AG09319 (cell line): Measurements from ENCODE around the gene PTGR1.
"Not testable (repeated sequence)": the region's sequence is repeated elsewhere in the genome, so short reads cannot be mapped to it uniquely, and the experiment has no call there.

Source experiments
- DNase-seq: peaks from one replicate; pipeline ENCODE4 v3.0.0-alpha.2; 2010; ENCODE audit warnings: low read depth; ENCODE audit errors: extremely low read depth
- TF ChIP-seq, protein P1 (sequence below): IDR thresholded peaks from 2 replicates; pipeline ENCODE4 v1.5.1; 2011; ENCODE audit warnings: low read depth, mild to moderate bottlenecking, inconsistent platforms, low read length, moderate library complexity

Gene PTGR1

DNA sequence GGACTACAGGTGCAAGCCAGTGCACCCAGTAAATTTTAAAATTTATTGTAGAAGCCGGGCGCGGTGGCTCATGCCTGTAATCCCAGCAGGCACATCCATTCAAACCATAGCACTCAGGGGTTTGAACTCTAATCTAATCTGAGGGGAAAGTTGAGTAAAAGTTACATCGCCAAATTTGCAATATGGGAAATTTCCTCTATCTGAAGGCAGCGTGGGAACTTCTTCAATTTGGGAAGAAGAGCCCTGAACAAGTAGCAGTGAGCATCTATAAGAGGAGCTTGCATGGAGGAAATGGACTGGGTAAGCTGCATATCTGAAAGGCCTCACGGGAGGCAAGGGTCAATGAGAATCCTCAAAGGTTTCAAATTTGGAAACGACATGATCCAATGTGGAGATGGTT lies 29.0 kb upstream of the PTGR1 start:
- DNase-seq: no peak
- TF ChIP-seq, protein P1, sequence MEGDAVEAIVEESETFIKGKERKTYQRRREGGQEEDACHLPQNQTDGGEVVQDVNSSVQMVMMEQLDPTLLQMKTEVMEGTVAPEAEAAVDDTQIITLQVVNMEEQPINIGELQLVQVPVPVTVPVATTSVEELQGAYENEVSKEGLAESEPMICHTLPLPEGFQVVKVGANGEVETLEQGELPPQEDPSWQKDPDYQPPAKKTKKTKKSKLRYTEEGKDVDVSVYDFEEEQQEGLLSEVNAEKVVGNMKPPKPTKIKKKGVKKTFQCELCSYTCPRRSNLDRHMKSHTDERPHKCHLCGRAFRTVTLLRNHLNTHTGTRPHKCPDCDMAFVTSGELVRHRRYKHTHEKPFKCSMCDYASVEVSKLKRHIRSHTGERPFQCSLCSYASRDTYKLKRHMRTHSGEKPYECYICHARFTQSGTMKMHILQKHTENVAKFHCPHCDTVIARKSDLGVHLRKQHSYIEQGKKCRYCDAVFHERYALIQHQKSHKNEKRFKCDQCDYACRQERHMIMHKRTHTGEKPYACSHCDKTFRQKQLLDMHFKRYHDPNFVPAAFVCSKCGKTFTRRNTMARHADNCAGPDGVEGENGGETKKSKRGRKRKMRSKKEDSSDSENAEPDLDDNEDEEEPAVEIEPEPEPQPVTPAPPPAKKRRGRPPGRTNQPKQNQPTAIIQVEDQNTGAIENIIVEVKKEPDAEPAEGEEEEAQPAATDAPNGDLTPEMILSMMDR: no peak

DNA sequence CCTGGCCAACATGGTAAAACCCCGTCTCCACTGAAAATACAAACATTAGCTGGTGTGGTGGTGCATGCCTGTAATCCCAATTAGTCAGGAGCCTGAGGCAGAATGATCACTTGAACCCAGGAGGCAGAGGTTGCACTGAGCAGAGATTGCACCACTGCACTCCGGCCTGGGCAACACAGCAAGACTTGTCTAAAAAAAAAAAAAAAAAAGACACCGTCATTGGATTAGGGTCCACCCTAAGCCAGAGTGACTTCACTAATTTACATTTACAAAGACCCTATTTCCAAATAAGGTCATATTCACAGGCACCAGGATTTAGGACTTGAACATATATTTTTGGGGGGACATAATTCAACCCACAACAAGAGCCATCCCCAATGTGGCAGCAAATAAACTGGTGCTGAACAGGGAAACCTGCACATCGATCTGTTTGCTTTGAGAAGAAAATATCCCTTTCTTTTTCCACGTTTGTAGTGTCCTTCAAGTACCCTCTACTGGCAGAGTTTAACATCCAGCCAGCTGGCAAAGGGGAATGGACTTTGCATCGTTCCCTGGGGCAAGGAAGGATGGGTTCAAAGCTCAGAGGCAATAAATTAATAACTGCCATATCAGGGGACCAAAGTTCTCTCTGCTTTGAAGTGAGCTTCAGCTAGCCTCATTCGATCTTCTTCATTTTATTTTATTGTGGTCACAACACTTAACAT lies 28.0 kb upstream of the PTGR1 start:
- no peak for DNase-seq
- TF ChIP-seq, protein P1: no peak

DNA sequence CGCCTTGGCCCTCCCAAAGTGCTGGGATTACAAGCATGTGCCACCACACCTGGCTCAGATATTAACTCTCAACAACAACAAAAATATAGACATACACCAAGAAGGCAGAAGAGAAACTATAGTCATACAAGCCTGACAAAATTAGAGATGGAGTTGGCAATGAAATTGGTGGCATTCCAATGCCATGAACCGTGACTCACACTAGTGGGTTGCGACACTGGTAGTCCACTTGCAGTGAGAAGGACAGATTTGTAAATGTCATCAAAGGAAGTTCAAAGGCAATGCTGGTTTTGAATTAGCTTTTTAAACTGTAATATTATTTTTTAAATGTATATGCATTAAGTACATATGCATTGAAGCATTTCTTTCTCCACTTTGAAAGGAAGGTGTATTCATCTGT lies 23.2 kb upstream of the PTGR1 start:
- TF ChIP-seq, protein P1: no peak
- DNase-seq: peak; percentile 59

DNA sequence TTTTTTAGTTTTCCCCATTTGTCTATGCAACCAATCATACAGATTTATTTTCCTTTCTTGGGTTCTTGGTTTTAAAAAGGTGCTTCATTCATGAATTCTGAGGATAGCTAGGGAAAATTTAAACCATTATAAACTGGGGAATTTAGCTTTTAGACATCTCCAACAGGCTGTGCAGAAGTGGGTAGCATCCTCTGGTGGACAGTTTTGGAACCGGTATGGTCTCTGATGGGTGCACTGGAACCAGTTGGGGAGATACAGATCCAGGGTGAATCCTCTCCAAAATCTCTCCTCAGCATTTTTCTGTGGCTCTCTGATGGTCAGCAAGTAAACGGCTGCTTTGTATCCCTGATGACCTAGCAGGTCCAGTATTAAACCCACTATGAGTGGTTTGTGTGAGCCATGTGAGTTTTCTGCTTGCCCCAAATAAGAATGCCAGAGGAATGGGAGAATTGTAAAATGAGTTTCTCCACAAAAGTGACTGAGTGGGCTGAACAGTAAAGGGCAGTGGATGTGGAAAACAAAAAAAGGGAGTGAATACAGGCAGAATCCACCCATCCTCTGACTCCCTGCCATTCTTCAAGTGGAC lies 22.5 kb upstream of the PTGR1 start:
- no peak for DNase-seq
- TF ChIP-seq, protein P1: peak; percentile 81

DNA sequence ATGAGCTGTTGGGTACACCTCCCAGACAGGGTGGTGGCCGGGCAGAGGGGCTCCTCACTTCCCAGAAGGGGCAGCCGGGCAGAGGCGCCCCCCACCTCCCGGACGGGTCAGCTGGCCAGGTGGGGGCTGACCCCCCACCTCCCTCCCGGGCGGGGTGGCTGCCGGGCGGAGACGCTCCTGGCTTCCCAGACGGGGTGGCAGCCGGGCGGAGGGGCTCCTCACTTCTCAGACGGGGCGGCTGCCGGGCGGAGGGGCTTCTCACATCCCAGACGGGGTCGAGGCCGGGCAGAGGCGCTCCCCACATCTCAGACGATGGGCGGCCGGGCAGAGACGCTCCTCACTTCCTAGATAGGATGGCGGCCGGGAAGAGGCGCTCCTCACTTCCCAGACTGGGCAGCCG lies 17.9 kb upstream of the PTGR1 start:
- DNase-seq: not testable (repeated sequence)

DNA sequence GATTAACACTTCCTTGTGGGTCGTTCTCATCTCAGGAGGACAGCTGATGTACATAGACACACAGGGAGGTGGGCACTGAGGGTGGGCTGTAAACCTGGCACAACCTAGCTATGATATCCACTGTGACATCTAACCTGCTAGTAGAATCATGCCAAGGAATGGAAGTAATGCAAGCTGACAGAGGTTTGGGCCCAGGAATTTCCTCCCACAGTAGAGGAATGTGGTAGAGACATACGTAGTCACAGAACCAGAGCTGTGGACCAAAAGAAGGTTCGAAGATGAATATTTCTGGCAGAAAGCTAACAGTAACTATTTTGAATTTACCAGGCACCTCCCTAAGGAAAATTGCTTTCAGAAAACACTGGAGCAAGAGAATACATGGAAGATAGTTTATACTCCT lies 16.5 kb upstream of the PTGR1 start:
- no peak for DNase-seq

DNA sequence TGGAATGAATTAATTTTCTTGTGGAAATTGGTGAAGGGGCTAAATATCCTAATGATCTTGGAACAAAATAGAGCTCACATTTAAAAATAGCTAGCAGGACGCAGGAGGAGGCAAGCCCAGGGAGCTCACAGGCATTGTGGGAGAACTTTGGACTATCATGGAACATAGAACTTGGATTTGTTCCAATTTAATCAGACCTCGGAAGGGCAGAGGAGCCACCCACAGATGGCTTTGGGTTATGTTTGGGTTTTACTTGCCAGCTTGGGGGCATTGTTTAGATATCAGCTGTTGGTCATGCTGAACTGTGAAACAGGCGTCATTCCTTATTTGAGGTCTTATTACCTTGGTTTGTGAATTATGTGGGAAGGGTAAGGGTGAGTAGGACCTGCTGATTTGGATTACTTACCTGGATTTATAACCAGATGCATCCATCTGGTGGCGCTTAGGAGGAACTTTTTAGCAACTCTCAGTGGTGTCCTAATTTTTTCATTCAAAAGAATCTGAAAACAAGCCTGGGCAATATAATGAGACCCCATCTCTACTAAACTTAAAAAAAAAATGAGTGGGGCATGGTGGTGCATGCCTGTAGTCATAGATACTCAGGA lies 14.1 kb upstream of the PTGR1 start:
- no peak for DNase-seq
- TF ChIP-seq, protein P1: no peak

More for the DNA sequence above, 16.5 kb upstream of the PTGR1 start:
- TF ChIP-seq, protein P1: no peak
